IMR-90 (cell line): ENCODE data around the gene DMAC2L.
A peak's percentile ranks its signal among the peaks of the same experiment; 100 is the strongest.

Source experiments
- BHLHE40 ChIP-seq: fragments of 150-350 bp; IDR thresholded peaks from 2 replicates; pipeline ENCODE4 v1.6.1; 2016; ENCODE audit warnings: mild to moderate bottlenecking, low read depth, low read length
- CEBPB ChIP-seq: IDR thresholded peaks from 2 replicates; pipeline ENCODE4 v1.6.1; 2012; ENCODE audit warnings: low read depth, low read length, improper control_type of control experiment
- CHD1 ChIP-seq: IDR thresholded peaks from 2 replicates; pipeline ENCODE4 v1.6.1; 2012; ENCODE audit warnings: low read depth, low read length, improper control_type of control experiment
- FOS ChIP-seq: fragments of 150-350 bp; IDR thresholded peaks from 2 replicates; pipeline ENCODE4 v1.6.1; 2016; ENCODE audit warnings: low read depth, low read length
- MAFK ChIP-seq: IDR thresholded peaks from 2 replicates; pipeline ENCODE4 v1.6.1; 2012; ENCODE audit warnings: low read depth, low read length, improper control_type of control experiment
- MAZ ChIP-seq: IDR thresholded peaks from 2 replicates; pipeline ENCODE4 v1.6.1; 2012; ENCODE audit warnings: low read depth, mild to moderate bottlenecking, low read length, improper control_type of control experiment, moderate library complexity, borderline replicate concordance
- POLR2A ChIP-seq: IDR thresholded peaks from 2 replicates; pipeline ENCODE4 v1.6.1; 2012; ENCODE audit warnings: mild to moderate bottlenecking, low read depth, low read length
- RAD21 ChIP-seq: IDR thresholded peaks from 2 replicates; pipeline ENCODE4 v1.6.1; 2012; ENCODE audit warnings: low read length, improper control_type of control experiment
- RCOR1 ChIP-seq: IDR thresholded peaks from 2 replicates; pipeline ENCODE4 v1.6.1; 2012; ENCODE audit warnings: mild to moderate bottlenecking, low read length, improper control_type of control experiment; ENCODE audit not compliant: insufficient replicate concordance
- RFX5 ChIP-seq: IDR thresholded peaks from 2 replicates; pipeline ENCODE4 v1.8.0; 2012; ENCODE audit warnings: low read depth, mild to moderate bottlenecking, low read length, moderate library complexity
- SMC3 ChIP-seq: fragments of 150-350 bp; IDR thresholded peaks from 2 replicates; pipeline ENCODE4 v1.6.1; 2016; ENCODE audit warnings: low read depth, mild to moderate bottlenecking, antibody characterized with exemption, low read length, moderate library complexity
- TF ChIP-seq, protein P1 (sequence below): conservative IDR thresholded peaks from 2 replicates; pipeline ENCODE4 v1.5.1; 2012; ENCODE audit warnings: mild to moderate bottlenecking, low read depth, low read length, improper control_type of control experiment
- TF ChIP-seq, protein P2 (sequence below): fragments of 150-350 bp; IDR thresholded peaks from 2 replicates; pipeline ENCODE4 v1.6.1; 2017; ENCODE audit warnings: mild to moderate bottlenecking, antibody characterized with exemption, low read length, low read depth

DNA sequence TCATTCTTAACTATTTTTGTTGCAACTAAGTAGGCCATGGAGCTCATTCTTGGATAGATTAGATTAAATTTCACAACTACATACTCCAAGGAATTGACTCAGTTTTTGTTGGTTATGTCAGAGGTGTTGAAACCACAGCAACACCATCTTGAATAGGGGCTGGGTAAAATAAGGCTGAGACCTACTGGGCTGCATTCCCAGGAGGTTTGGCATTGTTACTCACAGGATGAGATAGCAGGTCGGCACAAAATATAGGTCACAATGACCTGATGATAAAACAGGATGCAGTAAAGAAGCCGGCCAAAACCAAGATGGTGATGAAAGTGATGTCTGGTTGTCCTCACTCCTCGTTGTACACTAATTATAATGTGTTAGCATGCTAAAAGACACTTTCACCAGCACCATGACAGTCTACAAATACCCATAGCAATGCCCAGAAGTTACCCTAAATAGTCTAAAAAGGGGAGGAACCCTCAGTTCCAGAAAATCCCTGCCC lies 20.9 kb downstream of the DMAC2L start:
- TF ChIP-seq, protein P1, sequence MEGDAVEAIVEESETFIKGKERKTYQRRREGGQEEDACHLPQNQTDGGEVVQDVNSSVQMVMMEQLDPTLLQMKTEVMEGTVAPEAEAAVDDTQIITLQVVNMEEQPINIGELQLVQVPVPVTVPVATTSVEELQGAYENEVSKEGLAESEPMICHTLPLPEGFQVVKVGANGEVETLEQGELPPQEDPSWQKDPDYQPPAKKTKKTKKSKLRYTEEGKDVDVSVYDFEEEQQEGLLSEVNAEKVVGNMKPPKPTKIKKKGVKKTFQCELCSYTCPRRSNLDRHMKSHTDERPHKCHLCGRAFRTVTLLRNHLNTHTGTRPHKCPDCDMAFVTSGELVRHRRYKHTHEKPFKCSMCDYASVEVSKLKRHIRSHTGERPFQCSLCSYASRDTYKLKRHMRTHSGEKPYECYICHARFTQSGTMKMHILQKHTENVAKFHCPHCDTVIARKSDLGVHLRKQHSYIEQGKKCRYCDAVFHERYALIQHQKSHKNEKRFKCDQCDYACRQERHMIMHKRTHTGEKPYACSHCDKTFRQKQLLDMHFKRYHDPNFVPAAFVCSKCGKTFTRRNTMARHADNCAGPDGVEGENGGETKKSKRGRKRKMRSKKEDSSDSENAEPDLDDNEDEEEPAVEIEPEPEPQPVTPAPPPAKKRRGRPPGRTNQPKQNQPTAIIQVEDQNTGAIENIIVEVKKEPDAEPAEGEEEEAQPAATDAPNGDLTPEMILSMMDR: no peak
- TF ChIP-seq POLR2A: no peak
- no peak for TF ChIP-seq RAD21
- TF ChIP-seq CHD1: no peak
- no peak for TF ChIP-seq SMC3
- TF ChIP-seq FOS: no peak
- TF ChIP-seq, protein P2, sequence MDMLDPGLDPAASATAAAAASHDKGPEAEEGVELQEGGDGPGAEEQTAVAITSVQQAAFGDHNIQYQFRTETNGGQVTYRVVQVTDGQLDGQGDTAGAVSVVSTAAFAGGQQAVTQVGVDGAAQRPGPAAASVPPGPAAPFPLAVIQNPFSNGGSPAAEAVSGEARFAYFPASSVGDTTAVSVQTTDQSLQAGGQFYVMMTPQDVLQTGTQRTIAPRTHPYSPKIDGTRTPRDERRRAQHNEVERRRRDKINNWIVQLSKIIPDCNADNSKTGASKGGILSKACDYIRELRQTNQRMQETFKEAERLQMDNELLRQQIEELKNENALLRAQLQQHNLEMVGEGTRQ: no peak
- no peak for TF ChIP-seq RCOR1
- no peak for TF ChIP-seq RFX5
- peak; percentile 86 for TF ChIP-seq CEBPB
- no peak for TF ChIP-seq BHLHE40
- no peak for TF ChIP-seq MAZ
- TF ChIP-seq MAFK: no peak
